EH (cell line): ENCODE results near the gene IL36B.
A peak's percentile ranks its signal among the peaks of the same experiment; 100 is the strongest.

Experiments
- DNase-seq: peaks from one replicate; pipeline ENCODE4 v3.0.0-alpha.2; 2015; ENCODE audit warnings: low read depth

Gene IL36B

GRCh38 chr2:113009622-113010021, 43.0 kb downstream of the IL36B start:
- no peak for DNase-seq

GRCh38 chr2:113007250-113007649, 45.4 kb downstream of the IL36B start:
- no peak for DNase-seq

GRCh38 chr2:113005030-113005509, 47.6 kb downstream of the IL36B start, which contains the start of gene IL36A:
TSS of gene IL36A (plus strand) at chr2:113005459. CDS start at chr2:113005872, 413 bp downstream.
- DNase-seq = peak; percentile 2

- no peak for DNase-seq
Measured at GRCh38 chr2:113002677-113003076, 50.0 kb downstream of the IL36B start.

GRCh38 chr2:113000436-113000835, 52.2 kb downstream of the IL36B start:
- DNase-seq = peak; percentile 1

GRCh38 chr2:112997151-112997550, 55.5 kb downstream of the IL36B start:
- no peak for DNase-seq

- no peak for DNase-seq
Measured at GRCh38 chr2:112996635-112997034, 56.0 kb downstream of the IL36B start.

- no peak for DNase-seq
Measured at GRCh38 chr2:112995346-112995920, 57.2 kb downstream of the IL36B start.

- no peak for DNase-seq
Measured at GRCh38 chr2:112994648-112995047, 58.0 kb downstream of the IL36B start.

GRCh38 chr2:112993831-112994230, 58.8 kb downstream of the IL36B start:
- no peak for DNase-seq

GRCh38 chr2:112989611-112990010, 63.1 kb downstream of the IL36B start:
- no peak for DNase-seq

GRCh38 chr2:112985090-112985489, 67.6 kb downstream of the IL36B start:
- no peak for DNase-seq

- no peak for DNase-seq
Measured at GRCh38 chr2:112980537-112980936, 72.1 kb downstream of the IL36B start.

- DNase-seq = no peak
Measured at GRCh38 chr2:112979731-112980130, 72.9 kb downstream of the IL36B start.

GRCh38 chr2:112977559-112978056, 75.1 kb downstream of the IL36B start, which contains the start of gene IL36G:
TSS of gene IL36G (plus strand) at chr2:112978006. CDS start at chr2:112978639, 633 bp downstream.
- DNase-seq = no peak
